ENCODE data around the gene UBC.
"Not testable (repeated sequence)": the region's sequence is repeated elsewhere in the genome, so short reads cannot be mapped to it uniquely, and the experiment has no call there.

The UBC gene

GRCh38 chr12:124923905-124924734 lies 9.7 kb upstream of the UBC start:
- TF ChIP-seq, protein P1, sequence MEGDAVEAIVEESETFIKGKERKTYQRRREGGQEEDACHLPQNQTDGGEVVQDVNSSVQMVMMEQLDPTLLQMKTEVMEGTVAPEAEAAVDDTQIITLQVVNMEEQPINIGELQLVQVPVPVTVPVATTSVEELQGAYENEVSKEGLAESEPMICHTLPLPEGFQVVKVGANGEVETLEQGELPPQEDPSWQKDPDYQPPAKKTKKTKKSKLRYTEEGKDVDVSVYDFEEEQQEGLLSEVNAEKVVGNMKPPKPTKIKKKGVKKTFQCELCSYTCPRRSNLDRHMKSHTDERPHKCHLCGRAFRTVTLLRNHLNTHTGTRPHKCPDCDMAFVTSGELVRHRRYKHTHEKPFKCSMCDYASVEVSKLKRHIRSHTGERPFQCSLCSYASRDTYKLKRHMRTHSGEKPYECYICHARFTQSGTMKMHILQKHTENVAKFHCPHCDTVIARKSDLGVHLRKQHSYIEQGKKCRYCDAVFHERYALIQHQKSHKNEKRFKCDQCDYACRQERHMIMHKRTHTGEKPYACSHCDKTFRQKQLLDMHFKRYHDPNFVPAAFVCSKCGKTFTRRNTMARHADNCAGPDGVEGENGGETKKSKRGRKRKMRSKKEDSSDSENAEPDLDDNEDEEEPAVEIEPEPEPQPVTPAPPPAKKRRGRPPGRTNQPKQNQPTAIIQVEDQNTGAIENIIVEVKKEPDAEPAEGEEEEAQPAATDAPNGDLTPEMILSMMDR (IDR thresholded peaks at IDR 0.05; ENCODE audit: low read depth, low read length) = no peak
- H3K4me3 ChIP-seq (ENCODE audit: low read depth, low read length) = no peak overlapping the region

GRCh38 chr12:124921200-124922031 lies 7.0 kb upstream of the UBC start:
- TF ChIP-seq, protein P1 (IDR thresholded peaks at IDR 0.05; ENCODE audit: low read depth, low read length) = no peak
- H3K4me3 ChIP-seq (ENCODE audit: low read depth, low read length) = peak overlapping the region; percentile 50

DNA sequence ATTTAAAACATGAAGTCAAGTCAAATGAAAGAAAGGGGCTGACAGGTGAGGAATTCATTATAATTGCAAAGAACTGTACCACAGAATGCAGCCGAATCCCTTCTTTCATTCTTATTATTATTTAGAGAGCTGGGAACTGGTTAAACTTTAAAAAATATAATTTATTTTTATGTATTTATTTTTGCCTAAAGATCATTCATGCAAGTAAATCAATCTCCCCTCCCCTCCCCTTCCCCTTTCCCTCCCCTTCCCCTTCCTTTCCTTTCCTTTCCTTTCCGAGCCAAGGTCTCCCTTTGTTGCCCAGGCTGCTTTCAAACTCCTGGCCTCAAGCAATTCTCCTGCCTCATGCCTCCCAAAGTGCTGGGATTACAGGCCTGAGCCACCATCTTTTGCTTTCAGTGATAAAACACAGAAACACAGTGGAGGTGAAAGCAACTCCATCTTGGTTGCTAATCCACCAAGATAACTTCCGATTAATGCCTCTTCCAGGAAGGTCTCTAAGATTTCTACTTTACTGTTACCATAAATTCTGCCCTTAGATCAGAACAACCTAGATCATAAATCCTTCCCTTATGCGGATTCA lies 6.0 kb upstream of the UBC start:
- TF ChIP-seq, protein P1 (IDR thresholded peaks at IDR 0.05; ENCODE audit: low read depth, low read length) = no peak
- no peak overlapping the region for H3K4me3 ChIP-seq (ENCODE audit: low read depth, low read length)

- TF ChIP-seq, protein P1 (IDR thresholded peaks at IDR 0.05; ENCODE audit: low read depth, low read length) = no peak
- no peak overlapping the region for H3K4me3 ChIP-seq (ENCODE audit: low read depth, low read length)
Measured at GRCh38 chr12:124919521-124920352, 5.3 kb upstream of the UBC start.

GRCh38 chr12:124918622-124918988 lies 4.2 kb upstream of the UBC start:
- H3K4me3 ChIP-seq (ENCODE audit: low read depth, low read length) = not testable (repeated sequence)

- TF ChIP-seq, protein P1 (IDR thresholded peaks at IDR 0.05; ENCODE audit: low read depth, low read length) = no peak
- H3K4me3 ChIP-seq (ENCODE audit: low read depth, low read length) = peak overlapping the region; percentile 43
Measured at GRCh38 chr12:124917841-124918621, 3.6 kb upstream of the UBC start.
